ENCODE measurements around the gene MAX. TPM values are rescaled to one million over a fixed set of nuclear protein-coding genes. Genes with fewer than 3 reads are reported as not detected.
"Not testable (repeated sequence)": the region's sequence is repeated elsewhere in the genome, so short reads cannot be mapped to it uniquely, and the experiment has no call there.

The MAX gene
- polyA plus RNA-seq, 4 donors: 42.9 to 127 (median 71.0) TPM

- Histone ChIP-seq H3K4me3 (ENCODE audit: low read depth in 1 of 3, low read length in 3 of 3) (no peak overlapping the region), H3K27me3 (ENCODE audit: control insufficient read depth in 3 of 3, insufficient read depth in 3 of 3, low read length in 3 of 3) (no peaks in the 10 kb centered on the region), H3K4me1 (ENCODE audit: control insufficient read depth in 3 of 3, insufficient read depth in 2 of 3, low read depth in 1 of 3, low read length in 2 of 3) (peaks cover 0 to 3% (median 3%) of the 10 kb centered on the region in 3 donors), H3K27ac (ENCODE audit: low read depth in 1 of 3, low read length in 2 of 3) (no peak overlapping the region), H3K36me3 (ENCODE audit: control insufficient read depth in 3 of 3, insufficient read depth in 2 of 3, low read depth in 1 of 3, low read length in 3 of 3) (peaks cover 0 to 44% (median 0%) of the 10 kb centered on the region in 3 donors), H3K9me3 (ENCODE audit: control insufficient read depth in 2 of 2, insufficient read depth in 1 of 2, low read depth in 1 of 2, low read length in 1 of 2) (no peaks in the 10 kb centered on the region)
- WGBS, 3 donors: 89 to 98% (median 93%) methylated on average over 3 of the region's 3 CpGs
- FAIRE-seq (no peak), DNase-seq (no peak)
These were observed 69.1 kb downstream of the MAX start for GRCh38 chr14:65033181-65033580.

- DNase-seq: no peak
- no peak for FAIRE-seq
- WGBS, 3 donors: 91 to 95% (median 93%) methylated on average over 11 of the region's 11 CpGs
- Histone ChIP-seq H3K27ac (ENCODE audit: low read depth in 1 of 3, low read length in 2 of 3) (no peak overlapping the region), H3K9me3 (ENCODE audit: control insufficient read depth in 2 of 2, insufficient read depth in 1 of 2, low read depth in 1 of 2, low read length in 1 of 2) (no peaks in the 10 kb centered on the region), H3K4me3 (ENCODE audit: low read depth in 1 of 3, low read length in 3 of 3) (no peak overlapping the region), H3K4me1 (ENCODE audit: control insufficient read depth in 3 of 3, insufficient read depth in 2 of 3, low read depth in 1 of 3, low read length in 2 of 3) (peaks cover 0 to 8% (median 3%) of the 10 kb centered on the region in 3 donors), H3K36me3 (ENCODE audit: control insufficient read depth in 3 of 3, insufficient read depth in 2 of 3, low read depth in 1 of 3, low read length in 3 of 3) (peaks cover 0 to 41% (median 4%) of the 10 kb centered on the region in 3 donors), H3K27me3 (ENCODE audit: control insufficient read depth in 3 of 3, insufficient read depth in 3 of 3, low read length in 3 of 3) (no peaks in the 10 kb centered on the region)
These were observed 70.0 kb downstream of the MAX start for GRCh38 chr14:65032319-65032718.

GRCh38 chr14:65031321-65031720, 71.0 kb downstream of the MAX start:
- WGBS, 3 donors: 97 to 98% (median 97%) methylated on average over 10 of the region's 10 CpGs

GRCh38 chr14:65028937-65029336, 73.4 kb downstream of the MAX start:
- Histone ChIP-seq H3K4me3 (ENCODE audit: low read depth in 1 of 3, low read length in 3 of 3) (no peak overlapping the region), H3K27ac (ENCODE audit: low read depth in 1 of 3, low read length in 2 of 3) (no peak overlapping the region), H3K4me1 (ENCODE audit: control insufficient read depth in 3 of 3, insufficient read depth in 2 of 3, low read depth in 1 of 3, low read length in 2 of 3) (peaks cover 0 to 12% (median 3%) of the 10 kb centered on the region in 3 donors), H3K27me3 (ENCODE audit: control insufficient read depth in 3 of 3, insufficient read depth in 3 of 3, low read length in 3 of 3) (no peaks in the 10 kb centered on the region), H3K9me3 (ENCODE audit: control insufficient read depth in 2 of 2, insufficient read depth in 1 of 2, low read depth in 1 of 2, low read length in 1 of 2) (no peaks in the 10 kb centered on the region), H3K36me3 (ENCODE audit: control insufficient read depth in 3 of 3, insufficient read depth in 2 of 3, low read depth in 1 of 3, low read length in 3 of 3) (peaks cover 0 to 38% (median 5%) of the 10 kb centered on the region in 3 donors)
- 26 to 64% (median 46%) methylated on average over 3 of the region's 3 CpGs for WGBS, 3 donors
- DNase-seq: peak; percentile 22 to 68
- FAIRE-seq: no peak

More at GRCh38 chr14:65031321-65031720, 71.0 kb downstream of the MAX start:
- H3K9me3 ChIP-seq (ENCODE audit: control insufficient read depth in 2 of 2, insufficient read depth in 1 of 2, low read depth in 1 of 2, low read length in 1 of 2); H3K4me1 ChIP-seq (ENCODE audit: control insufficient read depth in 3 of 3, insufficient read depth in 2 of 3, low read depth in 1 of 3, low read length in 2 of 3); DNase-seq; H3K27ac ChIP-seq (ENCODE audit: low read depth in 1 of 3, low read length in 2 of 3); H3K4me3 ChIP-seq (ENCODE audit: low read depth in 1 of 3, low read length in 3 of 3); H3K27me3 ChIP-seq (ENCODE audit: control insufficient read depth in 3 of 3, insufficient read depth in 3 of 3, low read length in 3 of 3); FAIRE-seq: not testable (repeated sequence)
- H3K36me3 ChIP-seq (ENCODE audit: control insufficient read depth in 3 of 3, insufficient read depth in 2 of 3, low read depth in 1 of 3, low read length in 3 of 3): peaks cover 0 to 47% (median 5%) of the 10 kb centered on the region in 3 donors

GRCh38 chr14:65027127-65027799, 75.1 kb downstream of the MAX start:
- 96 to 98% (median 98%) methylated on average over 11 of the region's 11 CpGs for WGBS, 3 donors
- Histone ChIP-seq H3K4me1 (ENCODE audit: control insufficient read depth in 3 of 3, insufficient read depth in 2 of 3, low read depth in 1 of 3, low read length in 2 of 3) (peaks cover 0 to 12% (median 3%) of the 10 kb centered on the region in 3 donors), H3K27me3 (ENCODE audit: control insufficient read depth in 3 of 3, insufficient read depth in 3 of 3, low read length in 3 of 3) (no peaks in the 10 kb centered on the region), H3K36me3 (ENCODE audit: control insufficient read depth in 3 of 3, insufficient read depth in 2 of 3, low read depth in 1 of 3, low read length in 3 of 3) (peaks cover 0 to 31% (median 5%) of the 10 kb centered on the region in 3 donors), H3K4me3 (ENCODE audit: low read depth in 1 of 3, low read length in 3 of 3) (no peak overlapping the region), H3K27ac (ENCODE audit: low read depth in 1 of 3, low read length in 2 of 3) (no peak overlapping the region), H3K9me3 (ENCODE audit: control insufficient read depth in 2 of 2, insufficient read depth in 1 of 2, low read depth in 1 of 2, low read length in 1 of 2) (no peaks in the 10 kb centered on the region)
- FAIRE-seq: no peak
- DNase-seq: no peak

- Histone ChIP-seq H3K4me1 (ENCODE audit: control insufficient read depth in 3 of 3, insufficient read depth in 2 of 3, low read depth in 1 of 3, low read length in 2 of 3) (peaks cover 0 to 12% (median 3%) of the 10 kb centered on the region in 3 donors), H3K27ac (ENCODE audit: low read depth in 1 of 3, low read length in 2 of 3) (no peak overlapping the region), H3K36me3 (ENCODE audit: control insufficient read depth in 3 of 3, insufficient read depth in 2 of 3, low read depth in 1 of 3, low read length in 3 of 3) (peaks cover 0 to 32% (median 5%) of the 10 kb centered on the region in 3 donors), H3K27me3 (ENCODE audit: control insufficient read depth in 3 of 3, insufficient read depth in 3 of 3, low read length in 3 of 3) (no peaks in the 10 kb centered on the region), H3K9me3 (ENCODE audit: control insufficient read depth in 2 of 2, insufficient read depth in 1 of 2, low read depth in 1 of 2, low read length in 1 of 2) (no peaks in the 10 kb centered on the region), H3K4me3 (ENCODE audit: low read depth in 1 of 3, low read length in 3 of 3) (no peak overlapping the region)
- WGBS, 3 donors: 91 to 97% (median 93%) methylated on average over 9 of the region's 9 CpGs
- FAIRE-seq (no peak), DNase-seq (no peak)
These were observed 75.8 kb downstream of the MAX start for GRCh38 chr14:65026526-65026925.

GRCh38 chr14:65025818-65026217, 76.5 kb downstream of the MAX start:
- Histone ChIP-seq H3K27ac (ENCODE audit: low read depth in 1 of 3, low read length in 2 of 3) (peak overlapping the region in 2 of 3 donors; percentile 8 to 13), H3K36me3 (ENCODE audit: control insufficient read depth in 3 of 3, insufficient read depth in 2 of 3, low read depth in 1 of 3, low read length in 3 of 3) (peaks cover 0 to 30% (median 5%) of the 10 kb centered on the region in 3 donors), H3K9me3 (ENCODE audit: control insufficient read depth in 2 of 2, insufficient read depth in 1 of 2, low read depth in 1 of 2, low read length in 1 of 2) (no peaks in the 10 kb centered on the region), H3K4me3 (ENCODE audit: low read depth in 1 of 3, low read length in 3 of 3) (no peak overlapping the region), H3K4me1 (ENCODE audit: control insufficient read depth in 3 of 3, insufficient read depth in 2 of 3, low read depth in 1 of 3, low read length in 2 of 3) (peaks cover 0 to 12% (median 3%) of the 10 kb centered on the region in 3 donors), H3K27me3 (ENCODE audit: control insufficient read depth in 3 of 3, insufficient read depth in 3 of 3, low read length in 3 of 3) (no peaks in the 10 kb centered on the region)
- DNase-seq (peak; percentile 60 to 78), FAIRE-seq (no peak)
- WGBS, 3 donors: 21 to 52% (median 39%) methylated on average over 6 of the region's 6 CpGs
